ENCODE data around the gene IPO11.

Gene IPO11

GRCh38 chr5:62575066-62575465 is 162.5 kb downstream of the IPO11 start:
- no peak for DNase-seq

GRCh38 chr5:62575489-62575888 is 162.9 kb downstream of the IPO11 start:
- no peak for DNase-seq

- no peak for DNase-seq
Measured at GRCh38 chr5:62576570-62577170, 164.1 kb downstream of the IPO11 start.

- no peak for DNase-seq
Measured at GRCh38 chr5:62577488-62577887, 164.9 kb downstream of the IPO11 start.

- no peak for DNase-seq
Measured at GRCh38 chr5:62578540-62578939, 166.0 kb downstream of the IPO11 start, which contains the start of gene LRRC70. TSS of gene LRRC70 (plus strand) at chr5:62578819. CDS start at chr5:62579439, 620 bp downstream.

GRCh38 chr5:62579761-62580160 is 167.2 kb downstream of the IPO11 start:
- no peak for DNase-seq

GRCh38 chr5:62581836-62582597 is 169.5 kb downstream of the IPO11 start:
- no peak for DNase-seq

GRCh38 chr5:62584391-62584790 is 171.8 kb downstream of the IPO11 start:
- no peak for DNase-seq

GRCh38 chr5:62585306-62585705 is 172.7 kb downstream of the IPO11 start:
- DNase-seq: no peak

GRCh38 chr5:62585751-62586150 is 173.2 kb downstream of the IPO11 start:
- no peak for DNase-seq

- no peak for DNase-seq
Measured at GRCh38 chr5:62587737-62588136, 175.2 kb downstream of the IPO11 start.

GRCh38 chr5:62588668-62589067 is 176.1 kb downstream of the IPO11 start:
- no peak for DNase-seq

GRCh38 chr5:62589504-62589903 is 176.9 kb downstream of the IPO11 start:
- no peak for DNase-seq

- DNase-seq: no peak
Measured at GRCh38 chr5:62590387-62590786, 177.8 kb downstream of the IPO11 start.

- DNase-seq: no peak
Measured at GRCh38 chr5:62592558-62592957, 180.0 kb downstream of the IPO11 start.

- no peak for DNase-seq
Measured at GRCh38 chr5:62593331-62593730, 180.8 kb downstream of the IPO11 start.

GRCh38 chr5:62594364-62594984 is 181.9 kb downstream of the IPO11 start:
- no peak for DNase-seq

GRCh38 chr5:62596096-62596495 is 183.5 kb downstream of the IPO11 start:
- no peak for DNase-seq

- DNase-seq: no peak
Measured at GRCh38 chr5:62596691-62597090, 184.1 kb downstream of the IPO11 start.

- no peak for DNase-seq
Measured at GRCh38 chr5:62597314-62597713, 184.8 kb downstream of the IPO11 start.

- DNase-seq: no peak
Measured at GRCh38 chr5:62600560-62601252, 188.1 kb downstream of the IPO11 start.

GRCh38 chr5:62603934-62604333 is 191.4 kb downstream of the IPO11 start:
- DNase-seq: no peak

- no peak for DNase-seq
Measured at GRCh38 chr5:62605638-62606037, 193.1 kb downstream of the IPO11 start.

GRCh38 chr5:62606878-62607277 is 194.3 kb downstream of the IPO11 start:
- no peak for DNase-seq
